MM.1S (cell line): Measurements from ENCODE around the gene SSBP4.

ENCODE experiments used
- DNase-seq: peaks from one replicate; pipeline ENCODE4 v3.0.0-alpha.2; 2015
- H2AFZ ChIP-seq: fragments of 300-600 bp; sonication (generic); 2 replicates; pipeline ENCODE4 v1.6.0; 2016; ENCODE audit warnings: antibody characterized with exemption, low read length
- H3F3A ChIP-seq: fragments of 300-600 bp; sonication (generic); 2 replicates; pipeline ENCODE4 v1.6.1; 2016; ENCODE audit warnings: mild to moderate bottlenecking, antibody characterized with exemption, low read length, moderate library complexity, mixed read lengths; ENCODE audit not compliant: insufficient read depth
- H3K27ac ChIP-seq: fragments of 300-600 bp; sonication (generic); 2 replicates; pipeline ENCODE4 v1.5.1; 2016; ENCODE audit warnings: mild to moderate bottlenecking, low read length
- H3K27me3 ChIP-seq: fragments of 300-600 bp; sonication (generic); replicated peaks from 2 replicates; pipeline ENCODE4 v1.6.0; 2016; ENCODE audit warnings: low read length; ENCODE audit not compliant: insufficient read depth
- H3K36me3 ChIP-seq: fragments of 300-600 bp; sonication (generic); replicated peaks from 2 replicates; pipeline ENCODE4 v1.6.1; 2016; ENCODE audit warnings: mild to moderate bottlenecking, low read length, mixed read lengths; ENCODE audit not compliant: insufficient read depth
- H3K4me1 ChIP-seq: fragments of 300-600 bp; sonication (generic); 2 replicates; pipeline ENCODE4 v1.6.1; 2016; ENCODE audit warnings: low read length, mixed read lengths
- H3K4me2 ChIP-seq: fragments of 300-600 bp; sonication (generic); 2 replicates; pipeline ENCODE4 v1.6.0; 2016; ENCODE audit warnings: low read depth, low read length
- H3K4me3 ChIP-seq: fragments of 300-600 bp; sonication (generic); 2 replicates; pipeline ENCODE4 v1.5.1; 2016; ENCODE audit warnings: low read length, mixed read lengths
- H3K79me2 ChIP-seq: fragments of 300-600 bp; sonication (generic); 2 replicates; pipeline ENCODE4 v1.6.1; 2016; ENCODE audit warnings: mixed run types, low read length, mixed read lengths
- H3K9ac ChIP-seq: fragments of 300-600 bp; sonication (generic); 2 replicates; pipeline ENCODE4 v1.6.1; 2016; ENCODE audit warnings: low read length, mixed read lengths
- H3K9me2 ChIP-seq: fragments of 300-600 bp; sonication (generic); replicated peaks from 2 replicates; pipeline ENCODE4 v1.6.1; 2016; ENCODE audit warnings: mild to moderate bottlenecking, low read length, mixed read lengths; ENCODE audit not compliant: insufficient read depth
- H3K9me3 ChIP-seq: fragments of 300-600 bp; sonication (generic); replicated peaks from 2 replicates; pipeline ENCODE4 v1.6.1; 2016; ENCODE audit warnings: mild to moderate bottlenecking, low read length, mixed read lengths; ENCODE audit not compliant: insufficient read depth
- H4K20me1 ChIP-seq: fragments of 300-600 bp; sonication (generic); 2 replicates; pipeline ENCODE4 v1.6.1; 2016; ENCODE audit warnings: mild to moderate bottlenecking, low read length, moderate library complexity, mixed read lengths; ENCODE audit not compliant: insufficient read depth
- EZH2 ChIP-seq: fragments of 300-600 bp; sonication (generic); optimal IDR thresholded peaks from 2 replicates; pipeline ENCODE3; 2017; ENCODE audit warnings: low read depth, mild to moderate bottlenecking, antibody characterized with exemption, low read length, mixed read lengths
- EZH2phosphoT487 ChIP-seq: fragments of 300-600 bp; sonication (generic); IDR thresholded peaks from 2 replicates; pipeline ENCODE4 v1.6.1; 2018; ENCODE audit warnings: antibody characterized with exemption, low read length
- TF ChIP-seq, protein P1 (sequence below): fragments of 300-600 bp; sonication (generic); IDR thresholded peaks from 2 replicates; pipeline ENCODE4 v1.5.1; 2016; ENCODE audit warnings: antibody characterized with exemption, low read length, mixed read lengths

SSBP4 gene

DNA sequence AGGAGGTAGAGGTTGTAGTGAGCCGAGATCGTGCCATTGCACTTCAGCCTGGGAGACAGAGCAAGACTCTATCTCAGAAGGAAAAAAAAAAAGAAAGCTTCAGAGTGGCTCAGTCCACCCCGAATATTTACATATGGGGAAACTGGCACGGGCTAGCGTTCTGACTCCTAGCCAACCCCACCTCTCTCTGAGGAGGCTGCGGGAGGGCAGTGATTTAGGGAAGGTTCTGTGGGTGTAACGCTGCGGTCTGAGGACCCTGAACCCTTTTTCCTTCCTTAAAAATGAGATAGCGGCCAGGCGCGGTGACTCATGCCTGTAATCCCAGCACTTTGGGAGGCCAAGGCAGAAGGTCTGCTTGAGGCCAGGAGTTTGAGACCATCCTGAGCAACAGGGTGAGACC, 26.8 kb upstream of the SSBP4 start:
- H3K27ac ChIP-seq, result no peak overlapping the region
- no peak for TF ChIP-seq EZH2
- TF ChIP-seq, protein P1, sequence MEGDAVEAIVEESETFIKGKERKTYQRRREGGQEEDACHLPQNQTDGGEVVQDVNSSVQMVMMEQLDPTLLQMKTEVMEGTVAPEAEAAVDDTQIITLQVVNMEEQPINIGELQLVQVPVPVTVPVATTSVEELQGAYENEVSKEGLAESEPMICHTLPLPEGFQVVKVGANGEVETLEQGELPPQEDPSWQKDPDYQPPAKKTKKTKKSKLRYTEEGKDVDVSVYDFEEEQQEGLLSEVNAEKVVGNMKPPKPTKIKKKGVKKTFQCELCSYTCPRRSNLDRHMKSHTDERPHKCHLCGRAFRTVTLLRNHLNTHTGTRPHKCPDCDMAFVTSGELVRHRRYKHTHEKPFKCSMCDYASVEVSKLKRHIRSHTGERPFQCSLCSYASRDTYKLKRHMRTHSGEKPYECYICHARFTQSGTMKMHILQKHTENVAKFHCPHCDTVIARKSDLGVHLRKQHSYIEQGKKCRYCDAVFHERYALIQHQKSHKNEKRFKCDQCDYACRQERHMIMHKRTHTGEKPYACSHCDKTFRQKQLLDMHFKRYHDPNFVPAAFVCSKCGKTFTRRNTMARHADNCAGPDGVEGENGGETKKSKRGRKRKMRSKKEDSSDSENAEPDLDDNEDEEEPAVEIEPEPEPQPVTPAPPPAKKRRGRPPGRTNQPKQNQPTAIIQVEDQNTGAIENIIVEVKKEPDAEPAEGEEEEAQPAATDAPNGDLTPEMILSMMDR, result no peak
- no peak for TF ChIP-seq EZH2phosphoT487
- H3K36me3 ChIP-seq, result no peaks in the 10 kb centered on the region
- no peak overlapping the region for H2AFZ ChIP-seq
- H3K27me3 ChIP-seq, result peaks cover 77% of the 10 kb centered on the region
- H3K9ac ChIP-seq, result no peak overlapping the region
- H3K9me2 ChIP-seq, result no peaks in the 10 kb centered on the region
- H3K4me2 ChIP-seq, result no peak overlapping the region
- H4K20me1 ChIP-seq, result no peaks in the 10 kb centered on the region
- no peaks in the 10 kb centered on the region for H3F3A ChIP-seq
- 0 out of 2 replicates have a peak, but pooled peaks cover 4% of the 10 kb centered on the region for H3K4me1 ChIP-seq
- no peaks in the 10 kb centered on the region for H3K9me3 ChIP-seq
- H3K4me3 ChIP-seq, result no peak overlapping the region
- DNase-seq, result no peak
- H3K79me2 ChIP-seq, result no peaks in the 10 kb centered on the region

DNA sequence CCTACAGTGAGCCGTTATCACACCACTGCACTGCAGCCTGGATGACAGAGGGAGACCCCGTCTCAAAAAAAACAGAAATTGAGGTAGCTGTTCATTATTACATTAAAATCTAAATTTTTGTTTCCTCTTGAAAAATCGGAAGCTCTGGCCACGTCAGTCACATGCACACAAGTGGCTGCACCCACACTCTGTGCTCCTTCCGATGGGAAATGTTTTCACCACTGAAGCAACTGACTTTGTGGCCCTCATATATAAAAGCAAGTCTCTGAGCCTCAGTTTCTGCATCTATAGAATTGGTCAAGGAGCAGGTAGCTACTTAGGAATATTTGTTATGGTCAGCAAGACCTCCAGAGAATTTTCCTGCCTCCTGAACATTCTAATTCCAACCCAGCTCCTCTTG, 26.3 kb upstream of the SSBP4 start:
- Histone ChIP-seq H3K4me1 (0 out of 2 replicates have a peak, but pooled peaks cover 3% of the 10 kb centered on the region), H3F3A (no peaks in the 10 kb centered on the region), H3K4me2 (no peak overlapping the region), H3K79me2 (no peaks in the 10 kb centered on the region), H3K4me3 (no peak overlapping the region), H3K9me3 (no peaks in the 10 kb centered on the region), H3K36me3 (no peaks in the 10 kb centered on the region), H3K9me2 (no peaks in the 10 kb centered on the region), H3K27me3 (peaks cover 77% of the 10 kb centered on the region), H3K27ac (no peak overlapping the region), H2AFZ (no peak overlapping the region), H4K20me1 (no peaks in the 10 kb centered on the region), H3K9ac (no peak overlapping the region)
- TF ChIP-seq EZH2phosphoT487 (no peak), EZH2 (no peak)
- TF ChIP-seq, protein P1, result no peak
- no peak for DNase-seq

DNA sequence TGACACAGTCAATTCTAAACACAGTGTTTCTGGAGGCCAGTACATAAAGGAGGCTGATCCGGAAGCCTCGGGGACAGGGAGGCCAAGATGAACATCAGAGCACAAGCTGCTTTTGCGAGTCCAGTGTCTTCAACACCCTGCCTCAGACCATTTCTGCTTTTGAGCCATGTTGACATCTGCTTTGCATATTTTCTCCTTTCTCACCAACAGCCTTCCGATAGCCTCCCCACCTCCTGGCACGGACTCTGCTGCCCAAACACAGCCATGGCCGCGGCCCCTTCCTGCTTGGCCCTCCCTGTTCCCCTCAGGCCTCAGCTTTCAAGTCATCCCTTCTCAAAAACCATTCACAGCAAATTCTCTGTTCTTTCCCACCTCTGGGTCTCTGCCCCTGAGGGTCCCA, 25.4 kb upstream of the SSBP4 start:
- no peak for DNase-seq
- peaks cover 74% of the 10 kb centered on the region for H3K27me3 ChIP-seq
- no peak overlapping the region for H3K4me2 ChIP-seq

More for the DNA sequence above, 25.4 kb upstream of the SSBP4 start:
- Histone ChIP-seq H3K36me3 (no peaks in the 10 kb centered on the region), H4K20me1 (no peaks in the 10 kb centered on the region), H3K27ac (no peak overlapping the region), H3K4me3 (no peak overlapping the region), H3K9ac (no peak overlapping the region), H3K4me1 (no peaks in the 10 kb centered on the region), H3F3A (no peaks in the 10 kb centered on the region), H3K79me2 (no peaks in the 10 kb centered on the region), H3K9me2 (no peaks in the 10 kb centered on the region), H3K9me3 (no peaks in the 10 kb centered on the region), H2AFZ (no peak overlapping the region)
- TF ChIP-seq, protein P1, result no peak
- TF ChIP-seq EZH2 (no peak), EZH2phosphoT487 (no peak)
